Gastrocnemius medialis (tissue), 4 donors: ENCODE measurements around the gene BCR. TPM values are rescaled to one million over a fixed set of nuclear protein-coding genes. Genes with fewer than 3 reads are reported as not detected.
"Not testable (repeated sequence)": the region's sequence is repeated elsewhere in the genome, so short reads cannot be mapped to it uniquely, and the experiment has no call there.

Experiments used
- ATAC-seq, 2 donors: fragments of 150-250 bp; one replicate each; pipeline ENCODE4 v1.9.1; 2016
- DNase-seq, 2 donors: peaks; one replicate each; pipeline ENCODE4 v3.0.0-alpha.2; 2019
- H3K27ac ChIP-seq, 4 donors: fragments of 200-600 bp; sonication (generic); 1 replicate in 1 of 4; 2 replicates in 3 of 4; pipeline ENCODE4 v1.5.1; 2016 to 2018; ENCODE audit warnings: mild to moderate bottlenecking in 2 of 4, moderate library complexity in 1 of 4
- H3K27me3 ChIP-seq, 3 donors: fragments of 200-600 bp; sonication (generic) in 2 of 3; 1 replicate in 1 of 3; 2 replicates in 2 of 3; pipeline versions ENCODE4 v1.5.1 to v1.6.0; 2016 to 2019; ENCODE audit warnings: mild to moderate bottlenecking in 1 of 3, moderate library complexity in 1 of 3
- H3K36me3 ChIP-seq, 2 donors: fragments of 200-600 bp; sonication (generic) in 1 of 2; one replicate each; pipeline ENCODE4 v1.5.1; 2017 to 2018
- H3K4me1 ChIP-seq, 2 donors: fragments of 200-600 bp; sonication (generic) in 1 of 2; one replicate each; pipeline ENCODE4 v1.5.1; 2016 to 2017; ENCODE audit warnings: mild to moderate bottlenecking in 2 of 2
- H3K4me3 ChIP-seq, 4 donors: fragments of 200-600 bp; sonication (generic) in 3 of 4; 1 replicate in 1 of 4; 2 replicates in 3 of 4; pipeline ENCODE4 v1.5.1; 2016 to 2019; ENCODE audit warnings: mild to moderate bottlenecking in 2 of 4
- H3K9me3 ChIP-seq, 3 donors: fragments of 200-600 bp; sonication (generic) in 2 of 3; 1 replicate in 1 of 3; 2 replicates in 2 of 3; pipeline ENCODE4 v1.5.1; 2016 to 2019
- CTCF ChIP-seq, 5 experiments: fragments of 450-650 bp in 3 of 5; fragments of 200-600 bp in 2 of 5; sonication (generic) in 2 of 5; IDR thresholded peaks in 4 of 5; conservative IDR thresholded peaks in 1 of 5; 1 replicate in 4 of 5; 2 replicates in 1 of 5; pipeline ENCODE4 v1.5.1; 2016 to 2019; ENCODE audit warnings: antibody characterized with exemption in 5 of 5, mild to moderate bottlenecking in 3 of 5, moderate library complexity in 3 of 5
- POLR2A ChIP-seq, 2 donors: fragments of 450-650 bp; IDR thresholded peaks; one replicate each; pipeline ENCODE4 v1.6.1; 2017; ENCODE audit warnings: antibody characterized with exemption in 2 of 2, mild to moderate bottlenecking in 2 of 2, moderate library complexity in 2 of 2
- in situ Hi-C, 4 donors: fragments of 200-750 bp; cut with MboI; loops; one replicate each; pipeline versions ENCODE4 v1.15.0 to v1.8.0; 2017; ENCODE audit warnings: low sequenced_read_pairs in 4 of 4
- intact Hi-C: fragments of 100-400 bp; cut with DNase I; formaldehyde crosslinking; loops from one replicate; pipeline ENCODE4 v1.15.1; 2023; ENCODE audit warnings: low total_unique reads
- total RNA-seq, 4 donors: library from RNA; depleted of rRNA; stranded (reverse); fragments of >200 nt; gene quantifications; one replicate each; pipeline versions ENCODE4 v1.1.0 to v1.2.3, GENCODE V29; 2016

BCR gene
- total RNA-seq, 4 donors from 2014 or later, result 10.3 to 13.0 (median 12.4) TPM

GRCh38 chr22:23363683-23364082 lies 183.4 kb downstream of the BCR start:
- in situ Hi-C loops, result no loop called here
- Histone ChIP-seq H3K36me3 (no peaks in the 10 kb centered on the region), H3K9me3 (no peaks in the 10 kb centered on the region), H3K4me3 (no peak overlapping the region), H3K4me1 (no peaks in the 10 kb centered on the region), H3K27me3 (peaks cover 0 to 4% (median 0%) of the 10 kb centered on the region in 3 donors), H3K27ac (no peak overlapping the region)
- TF ChIP-seq CTCF (IDR thresholded peaks at IDR 0.05 in 4 of 5, conservative IDR thresholded peaks at IDR 0.05 in 1 of 5) (no peak), POLR2A (IDR thresholded peaks at IDR 0.05) (no peak)
- ATAC-seq, result no peak
- intact Hi-C loops, result no loop called here
- DNase-seq, result no peak

GRCh38 chr22:23364389-23364788 lies 184.1 kb downstream of the BCR start:
- no peak for TF ChIP-seq POLR2A (IDR thresholded peaks at IDR 0.05)
- TF ChIP-seq CTCF (IDR thresholded peaks at IDR 0.05 in 4 of 5, conservative IDR thresholded peaks at IDR 0.05 in 1 of 5), result no peak
- Histone ChIP-seq H3K4me1 (no peaks in the 10 kb centered on the region), H3K4me3 (no peak overlapping the region), H3K9me3 (no peaks in the 10 kb centered on the region), H3K27ac (no peak overlapping the region), H3K27me3 (peaks cover 0 to 8% (median 0%) of the 10 kb centered on the region in 3 donors), H3K36me3 (no peaks in the 10 kb centered on the region)
- DNase-seq (no peak), ATAC-seq (no peak)
- intact Hi-C loops, result no loop called here
- in situ Hi-C loops, result no loop called here

GRCh38 chr22:23365524-23365923 lies 185.2 kb downstream of the BCR start:
- in situ Hi-C loops (no loop called here), intact Hi-C loops (no loop called here)
- H3K36me3 ChIP-seq, result no peaks in the 10 kb centered on the region

GRCh38 chr22:23365961-23366360 lies 185.7 kb downstream of the BCR start:
- DNase-seq (no peak), ATAC-seq (no peak)
- Histone ChIP-seq H3K27ac (no peak overlapping the region), H3K4me3 (no peak overlapping the region), H3K36me3 (no peaks in the 10 kb centered on the region), H3K9me3 (no peaks in the 10 kb centered on the region), H3K27me3 (peaks cover 0 to 8% (median 3%) of the 10 kb centered on the region in 3 donors), H3K4me1 (no peaks in the 10 kb centered on the region)
- in situ Hi-C loops, result no loop called here
- intact Hi-C loops, result no loop called here
- no peak for TF ChIP-seq CTCF (IDR thresholded peaks at IDR 0.05 in 4 of 5, conservative IDR thresholded peaks at IDR 0.05 in 1 of 5)
- no peak for TF ChIP-seq POLR2A (IDR thresholded peaks at IDR 0.05)

More at GRCh38 chr22:23365524-23365923, 185.2 kb downstream of the BCR start:
- no peaks in the 10 kb centered on the region for H3K9me3 ChIP-seq
- no peak for DNase-seq
- TF ChIP-seq CTCF (IDR thresholded peaks at IDR 0.05 in 4 of 5, conservative IDR thresholded peaks at IDR 0.05 in 1 of 5) (no peak), POLR2A (IDR thresholded peaks at IDR 0.05) (no peak)
- ATAC-seq, result no peak
- H3K27ac ChIP-seq, result no peak overlapping the region
- H3K4me3 ChIP-seq, result no peak overlapping the region
- H3K4me1 ChIP-seq, result no peaks in the 10 kb centered on the region
- H3K27me3 ChIP-seq, result peaks cover 0 to 8% (median 3%) of the 10 kb centered on the region in 3 donors

GRCh38 chr22:23367196-23367595 lies 186.9 kb downstream of the BCR start:
- H3K27me3 ChIP-seq, result peaks cover 0 to 11% (median 7%) of the 10 kb centered on the region in 3 donors

More at GRCh38 chr22:23367196-23367595, 186.9 kb downstream of the BCR start:
- H3K4me3 ChIP-seq, H3K9me3 ChIP-seq, H3K27ac ChIP-seq, ATAC-seq, H3K4me1 ChIP-seq, in situ Hi-C loops, intact Hi-C loops, DNase-seq, H3K36me3 ChIP-seq: not testable (repeated sequence)

Other genes starting within 250 kb of the BCR start
- gene GNAZ, start 110.0 kb upstream of the BCR start, total RNA-seq, result 1 to 10 TPM in 3 of 4 donors, under 1 TPM in 1; 0.92 to 3.1 (median 2.6) TPM
- gene RSPH14, start 38.5 kb upstream of the BCR start, total RNA-seq, result not detected
- gene RAB36, start 35.0 kb upstream of the BCR start, total RNA-seq, result under 1 TPM in 2 of 4 donors, not detected in 2; 0.35 to 0.55 TPM